ENCODE measurements around the gene PATJ. TPM values are rescaled to one million over a fixed set of nuclear protein-coding genes. Genes with fewer than 3 reads are reported as not detected.
"Not testable (repeated sequence)": the region's sequence is repeated elsewhere in the genome, so short reads cannot be mapped to it uniquely, and the experiment has no call there.

PATJ gene
- total RNA-seq, 2 donors from 2014 or later: 37.9 to 72.1 TPM

- H3K4me1 ChIP-seq: no peaks in the 10 kb centered on the region
- no peaks in the 10 kb centered on the region for H3K36me3 ChIP-seq
- H3K27me3 ChIP-seq: no peaks in the 10 kb centered on the region
- DNase-seq (ENCODE audit: low spot score): no peak
- H3K27ac ChIP-seq: no peak overlapping the region
- no peak overlapping the region for H3K4me3 ChIP-seq
- TF ChIP-seq CTCF (IDR thresholded peaks at IDR 0.05): no peak
- no peaks in the 10 kb centered on the region for H3K9me3 ChIP-seq
Measured at GRCh38 chr1:61779231-61779630, 37.0 kb downstream of the PATJ start.

GRCh38 chr1:61781151-61781550 lies 38.9 kb downstream of the PATJ start:
- DNase-seq (ENCODE audit: low spot score): no peak
- Histone ChIP-seq H3K27me3 (no peaks in the 10 kb centered on the region), H3K4me3 (no peak overlapping the region), H3K27ac (no peak overlapping the region), H3K9me3 (no peaks in the 10 kb centered on the region), H3K4me1 (no peaks in the 10 kb centered on the region), H3K36me3 (no peaks in the 10 kb centered on the region)
- TF ChIP-seq CTCF (IDR thresholded peaks at IDR 0.05): no peak

- H3K27me3 ChIP-seq: no peaks in the 10 kb centered on the region
- TF ChIP-seq CTCF (IDR thresholded peaks at IDR 0.05): no peak
- H3K4me1 ChIP-seq: no peaks in the 10 kb centered on the region
- DNase-seq (ENCODE audit: low spot score): no peak
- peaks cover 2% of the 10 kb centered on the region for H3K36me3 ChIP-seq
- no peak overlapping the region for H3K27ac ChIP-seq
- no peak overlapping the region for H3K4me3 ChIP-seq
- no peaks in the 10 kb centered on the region for H3K9me3 ChIP-seq
Measured at GRCh38 chr1:61782771-61783170, 40.5 kb downstream of the PATJ start.

- Histone ChIP-seq H3K36me3 (peaks cover 15% of the 10 kb centered on the region), H3K4me1 (no peaks in the 10 kb centered on the region), H3K9me3 (no peaks in the 10 kb centered on the region)
Measured at GRCh38 chr1:61784726-61785125, 42.4 kb downstream of the PATJ start.

GRCh38 chr1:61790837-61791236 lies 48.6 kb downstream of the PATJ start:
- Histone ChIP-seq H3K36me3 (peaks cover 15% of the 10 kb centered on the region), H3K27me3 (no peaks in the 10 kb centered on the region), H3K4me3 (no peak overlapping the region), H3K4me1 (no peaks in the 10 kb centered on the region), H3K27ac (no peak overlapping the region), H3K9me3 (no peaks in the 10 kb centered on the region)
- no peak for DNase-seq (ENCODE audit: low spot score)
- no peak for TF ChIP-seq CTCF (IDR thresholded peaks at IDR 0.05)

More at GRCh38 chr1:61784726-61785125, 42.4 kb downstream of the PATJ start:
- no peak for DNase-seq (ENCODE audit: low spot score)
- TF ChIP-seq CTCF (IDR thresholded peaks at IDR 0.05): no peak
- Histone ChIP-seq H3K27me3 (no peaks in the 10 kb centered on the region), H3K27ac (no peak overlapping the region), H3K4me3 (no peak overlapping the region)

- Histone ChIP-seq H3K9me3 (no peaks in the 10 kb centered on the region), H3K4me3 (no peak overlapping the region), H3K27me3 (no peaks in the 10 kb centered on the region), H3K27ac (no peak overlapping the region), H3K36me3 (peaks cover 20% of the 10 kb centered on the region), H3K4me1 (no peaks in the 10 kb centered on the region)
- DNase-seq (ENCODE audit: low spot score): no peak
- no peak for TF ChIP-seq CTCF (IDR thresholded peaks at IDR 0.05)
Measured at GRCh38 chr1:61797045-61797755, 54.9 kb downstream of the PATJ start.

GRCh38 chr1:61801047-61801446 lies 58.8 kb downstream of the PATJ start:
- H3K27me3 ChIP-seq, H3K4me1 ChIP-seq: not testable (repeated sequence)
- H3K36me3 ChIP-seq: peaks cover 20% of the 10 kb centered on the region

More at GRCh38 chr1:61801047-61801446, 58.8 kb downstream of the PATJ start:
- not testable (repeated sequence) for DNase-seq (ENCODE audit: low spot score); H3K9me3 ChIP-seq; H3K27ac ChIP-seq; H3K4me3 ChIP-seq
